ENCODE results near the gene ZDHHC11B. TPM values are rescaled to one million over a fixed set of nuclear protein-coding genes. Genes with fewer than 3 reads are reported as not detected.

ZDHHC11B gene
- total RNA-seq, 1 experiment from 2014 or later, result 3.8 TPM

DNA sequence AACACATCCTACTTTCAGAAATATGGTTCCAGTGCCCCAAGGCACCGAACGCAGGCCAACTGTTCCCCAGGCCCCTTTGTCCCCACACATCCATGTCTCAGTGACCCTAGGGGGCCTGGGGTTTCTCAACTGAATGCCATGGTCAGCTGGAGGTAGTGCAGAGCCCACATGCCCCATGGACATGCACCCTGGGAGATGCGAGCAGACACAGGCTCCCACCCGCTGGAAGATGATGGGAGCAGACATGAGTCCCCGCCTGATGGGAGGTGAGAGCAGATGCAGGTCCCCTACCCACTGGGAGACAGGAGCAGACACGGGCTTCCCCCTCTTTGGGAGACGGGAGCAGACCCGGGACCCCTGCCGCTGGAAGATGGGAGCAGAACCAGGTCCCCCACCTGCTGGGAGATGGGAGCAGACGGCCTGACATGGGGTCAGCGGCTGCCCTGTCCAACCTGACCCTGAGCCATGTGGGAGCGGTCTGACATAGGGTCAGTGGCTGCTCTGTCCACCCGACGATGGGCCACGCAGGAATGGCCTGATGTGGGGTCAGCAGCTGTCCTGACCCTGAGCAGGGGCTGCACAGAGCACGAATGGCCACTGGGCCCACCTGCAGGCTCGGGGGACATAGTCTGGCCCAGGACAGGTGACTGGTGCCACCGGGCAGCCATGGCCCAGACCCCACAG lies 18.4 kb downstream of the ZDHHC11B start:
- H3K4me2 ChIP-seq (ENCODE audit: low read length), result no peak overlapping the region
- no peak overlapping the region for H3K27ac ChIP-seq (ENCODE audit: low read depth, low read length)
- no peak overlapping the region for H2AFZ ChIP-seq (ENCODE audit: low read depth, low read length, poor library complexity, severe bottlenecking)
- no TSS peak for BruUV-seq (replicated peaks)
- H3K9me2 ChIP-seq (ENCODE audit: insufficient read depth), result no peaks in the 10 kb centered on the region
- TF ChIP-seq EGR1 (IDR thresholded peaks at IDR 0.05; ENCODE audit: low read depth), result no peak
- no peak for TF ChIP-seq EZH2phosphoT487 (IDR thresholded peaks at IDR 0.05; ENCODE audit: borderline replicate concordance)
- TF ChIP-seq POLR2AphosphoS5 (IDR thresholded peaks at IDR 0.05; ENCODE audit: low read depth, low read length), result no peak
- TF ChIP-seq EZH2 (IDR thresholded peaks at IDR 0.05), result no peak
- TF ChIP-seq YY1 (IDR thresholded peaks at IDR 0.05; ENCODE audit: extremely low read depth, insufficient replicate concordance, low read depth, low read length), result no peak
- no peaks in the 10 kb centered on the region for H3K36me3 ChIP-seq (ENCODE audit: control insufficient read depth in 1 of 2, insufficient read depth in 2 of 2, low read length in 2 of 2)
- H3K79me2 ChIP-seq (ENCODE audit: insufficient read depth, low read length), result no peaks in the 10 kb centered on the region
- no peaks in the 10 kb centered on the region for H3K9me3 ChIP-seq (ENCODE audit: control insufficient read depth in 1 of 2, insufficient read depth in 1 of 2, low read depth in 1 of 2, low read length in 2 of 2)
- no peak for ATAC-seq
- intact Hi-C loops (cut with micrococcal nuclease), result no loop called here
- H4K20me1 ChIP-seq (ENCODE audit: insufficient read depth), result no peaks in the 10 kb centered on the region
- no peak for DNase-seq (ENCODE audit: low read depth, low spot score)
- no peak overlapping the region for H3K4me3 ChIP-seq (replicated peaks in 1 of 2; ENCODE audit: low read depth in 1 of 2, low read length in 2 of 2)
- CTCF ChIA-PET, result no interaction called here
- RAD21 ChIA-PET (ENCODE audit: low non-redundant PET in 1 of 2, low total read pairs in 2 of 2, uncharacterized antibody in 2 of 2, unreplicated experiment in 2 of 2), result no interaction called here
- no peaks in the 10 kb centered on the region for H3K27me3 ChIP-seq (ENCODE audit: insufficient read depth, low read length)
- H3K4me1 ChIP-seq (ENCODE audit: control insufficient read depth in 1 of 2, insufficient read depth in 2 of 2, low read length in 2 of 2), result no peaks in the 10 kb centered on the region
- POLR2A ChIA-PET, result no interaction called here
- H3K9ac ChIP-seq (ENCODE audit: low read length), result no peak overlapping the region

DNA sequence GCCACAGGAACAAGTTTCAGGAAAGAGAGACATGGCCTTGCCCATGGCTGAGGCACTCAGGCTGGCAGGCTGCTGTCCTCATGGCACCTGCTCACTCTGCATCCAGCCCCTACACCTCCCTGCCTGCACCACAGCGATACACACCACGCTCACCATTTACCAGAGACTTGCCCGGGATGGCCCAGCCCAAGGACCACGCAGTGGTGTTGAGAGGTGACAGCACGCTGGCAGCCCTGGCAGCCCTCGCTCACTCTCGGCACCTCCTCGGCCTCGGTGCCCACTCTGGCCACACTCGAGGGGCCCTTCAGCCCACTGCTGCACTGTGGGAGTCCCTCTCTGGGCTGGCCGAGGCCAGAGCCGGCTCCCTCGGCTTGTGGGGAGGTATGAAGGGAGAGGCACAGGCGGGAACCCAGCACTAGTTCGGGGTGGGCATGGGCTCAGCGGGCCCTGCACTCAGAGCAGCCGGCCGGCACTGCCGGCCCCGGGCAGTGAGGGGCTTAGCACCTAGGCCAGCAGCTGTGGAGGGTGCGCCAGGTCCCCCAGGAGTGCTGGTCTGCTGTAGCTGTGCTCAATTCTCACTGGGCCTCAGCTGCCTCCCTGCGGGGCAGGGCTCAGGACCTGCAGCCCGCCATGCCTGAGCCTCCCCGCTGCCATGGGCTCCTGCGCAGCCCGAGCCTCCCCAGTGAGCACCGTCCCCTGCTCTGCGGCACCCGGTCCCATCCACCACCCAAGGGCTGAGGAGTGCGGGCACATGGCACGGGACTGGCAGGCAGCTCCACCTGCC lies 20.3 kb downstream of the ZDHHC11B start:
- Histone ChIP-seq H3K4me1 (ENCODE audit: control insufficient read depth in 1 of 2, insufficient read depth in 2 of 2, low read length in 2 of 2) (no peaks in the 10 kb centered on the region), H3K4me3 (replicated peaks in 1 of 2; ENCODE audit: low read depth in 1 of 2, low read length in 2 of 2) (no peak overlapping the region), H3K4me2 (ENCODE audit: low read length) (no peak overlapping the region), H3K27ac (ENCODE audit: low read depth, low read length) (no peak overlapping the region), H3K27me3 (ENCODE audit: insufficient read depth, low read length) (no peaks in the 10 kb centered on the region), H4K20me1 (ENCODE audit: insufficient read depth) (no peaks in the 10 kb centered on the region), H3K36me3 (ENCODE audit: control insufficient read depth in 1 of 2, insufficient read depth in 2 of 2, low read length in 2 of 2) (no peaks in the 10 kb centered on the region), H3K9me3 (ENCODE audit: control insufficient read depth in 1 of 2, insufficient read depth in 1 of 2, low read depth in 1 of 2, low read length in 2 of 2) (no peaks in the 10 kb centered on the region), H3K9ac (ENCODE audit: low read length) (no peak overlapping the region), H2AFZ (ENCODE audit: low read depth, low read length, poor library complexity, severe bottlenecking) (no peak overlapping the region), H3K79me2 (ENCODE audit: insufficient read depth, low read length) (no peaks in the 10 kb centered on the region), H3K9me2 (ENCODE audit: insufficient read depth) (no peaks in the 10 kb centered on the region)
- intact Hi-C loops (cut with micrococcal nuclease), result no loop called here
- DNase-seq (ENCODE audit: low read depth, low spot score) (no peak), ATAC-seq (no peak)
- CTCF ChIA-PET, result no interaction called here
- BruUV-seq (replicated peaks), result no TSS peak
- RAD21 ChIA-PET (ENCODE audit: low non-redundant PET in 1 of 2, low total read pairs in 2 of 2, uncharacterized antibody in 2 of 2, unreplicated experiment in 2 of 2), result no interaction called here
- POLR2A ChIA-PET, result no interaction called here
- TF ChIP-seq, protein P1, sequence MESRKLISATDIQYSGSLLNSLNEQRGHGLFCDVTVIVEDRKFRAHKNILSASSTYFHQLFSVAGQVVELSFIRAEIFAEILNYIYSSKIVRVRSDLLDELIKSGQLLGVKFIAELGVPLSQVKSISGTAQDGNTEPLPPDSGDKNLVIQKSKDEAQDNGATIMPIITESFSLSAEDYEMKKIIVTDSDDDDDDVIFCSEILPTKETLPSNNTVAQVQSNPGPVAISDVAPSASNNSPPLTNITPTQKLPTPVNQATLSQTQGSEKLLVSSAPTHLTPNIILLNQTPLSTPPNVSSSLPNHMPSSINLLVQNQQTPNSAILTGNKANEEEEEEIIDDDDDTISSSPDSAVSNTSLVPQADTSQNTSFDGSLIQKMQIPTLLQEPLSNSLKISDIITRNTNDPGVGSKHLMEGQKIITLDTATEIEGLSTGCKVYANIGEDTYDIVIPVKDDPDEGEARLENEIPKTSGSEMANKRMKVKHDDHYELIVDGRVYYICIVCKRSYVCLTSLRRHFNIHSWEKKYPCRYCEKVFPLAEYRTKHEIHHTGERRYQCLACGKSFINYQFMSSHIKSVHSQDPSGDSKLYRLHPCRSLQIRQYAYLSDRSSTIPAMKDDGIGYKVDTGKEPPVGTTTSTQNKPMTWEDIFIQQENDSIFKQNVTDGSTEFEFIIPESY (IDR thresholded peaks at IDR 0.05; ENCODE audit: extremely low read depth, insufficient replicate concordance, low read length), result no peak
- TF ChIP-seq, protein P2, sequence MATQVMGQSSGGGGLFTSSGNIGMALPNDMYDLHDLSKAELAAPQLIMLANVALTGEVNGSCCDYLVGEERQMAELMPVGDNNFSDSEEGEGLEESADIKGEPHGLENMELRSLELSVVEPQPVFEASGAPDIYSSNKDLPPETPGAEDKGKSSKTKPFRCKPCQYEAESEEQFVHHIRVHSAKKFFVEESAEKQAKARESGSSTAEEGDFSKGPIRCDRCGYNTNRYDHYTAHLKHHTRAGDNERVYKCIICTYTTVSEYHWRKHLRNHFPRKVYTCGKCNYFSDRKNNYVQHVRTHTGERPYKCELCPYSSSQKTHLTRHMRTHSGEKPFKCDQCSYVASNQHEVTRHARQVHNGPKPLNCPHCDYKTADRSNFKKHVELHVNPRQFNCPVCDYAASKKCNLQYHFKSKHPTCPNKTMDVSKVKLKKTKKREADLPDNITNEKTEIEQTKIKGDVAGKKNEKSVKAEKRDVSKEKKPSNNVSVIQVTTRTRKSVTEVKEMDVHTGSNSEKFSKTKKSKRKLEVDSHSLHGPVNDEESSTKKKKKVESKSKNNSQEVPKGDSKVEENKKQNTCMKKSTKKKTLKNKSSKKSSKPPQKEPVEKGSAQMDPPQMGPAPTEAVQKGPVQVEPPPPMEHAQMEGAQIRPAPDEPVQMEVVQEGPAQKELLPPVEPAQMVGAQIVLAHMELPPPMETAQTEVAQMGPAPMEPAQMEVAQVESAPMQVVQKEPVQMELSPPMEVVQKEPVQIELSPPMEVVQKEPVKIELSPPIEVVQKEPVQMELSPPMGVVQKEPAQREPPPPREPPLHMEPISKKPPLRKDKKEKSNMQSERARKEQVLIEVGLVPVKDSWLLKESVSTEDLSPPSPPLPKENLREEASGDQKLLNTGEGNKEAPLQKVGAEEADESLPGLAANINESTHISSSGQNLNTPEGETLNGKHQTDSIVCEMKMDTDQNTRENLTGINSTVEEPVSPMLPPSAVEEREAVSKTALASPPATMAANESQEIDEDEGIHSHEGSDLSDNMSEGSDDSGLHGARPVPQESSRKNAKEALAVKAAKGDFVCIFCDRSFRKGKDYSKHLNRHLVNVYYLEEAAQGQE (IDR thresholded peaks at IDR 0.05; ENCODE audit: low read depth), result no peak
- TF ChIP-seq EZH2 (IDR thresholded peaks at IDR 0.05) (no peak), YY1 (IDR thresholded peaks at IDR 0.05; ENCODE audit: extremely low read depth, insufficient replicate concordance, low read depth, low read length) (no peak), CEBPB (IDR thresholded peaks at IDR 0.05; ENCODE audit: low read depth) (no peak), POLR2A (IDR thresholded peaks at IDR 0.05; ENCODE audit: borderline replicate concordance, extremely low read depth, insufficient read depth, insufficient read length) (no peak), CBX3 (IDR thresholded peaks at IDR 0.05; ENCODE audit: low read depth) (no peak), RAD21 (IDR thresholded peaks at IDR 0.05; ENCODE audit: low read depth) (no peak), ZNF274 (IDR thresholded peaks at IDR 0.05; ENCODE audit: low read depth, low read length) (no peak)

All from HCT116 (cell line).